Fibroblast of lung (primary cell): Measurements from ENCODE around the gene SEC31B.

Experiments used
- EZH2 ChIP-seq: IDR thresholded peaks from 2 replicates; pipeline ENCODE4 v1.5.1; 2012; ENCODE audit warnings: low read length, control low read depth, mild to moderate bottlenecking; ENCODE audit errors: missing control alignments
- TF ChIP-seq, protein P1 (sequence below), 2 donors: IDR thresholded peaks in 1 of 2; conservative IDR thresholded peaks in 1 of 2; 1 replicate in 1 of 2; 2 replicates in 1 of 2; pipeline ENCODE4 v1.5.1; 2011 to 2012; ENCODE audit warnings: low read length in 2 of 2, control low read depth in 1 of 2, inconsistent platforms in 1 of 2, low read depth in 1 of 2, mild to moderate bottlenecking in 1 of 2

DNA sequence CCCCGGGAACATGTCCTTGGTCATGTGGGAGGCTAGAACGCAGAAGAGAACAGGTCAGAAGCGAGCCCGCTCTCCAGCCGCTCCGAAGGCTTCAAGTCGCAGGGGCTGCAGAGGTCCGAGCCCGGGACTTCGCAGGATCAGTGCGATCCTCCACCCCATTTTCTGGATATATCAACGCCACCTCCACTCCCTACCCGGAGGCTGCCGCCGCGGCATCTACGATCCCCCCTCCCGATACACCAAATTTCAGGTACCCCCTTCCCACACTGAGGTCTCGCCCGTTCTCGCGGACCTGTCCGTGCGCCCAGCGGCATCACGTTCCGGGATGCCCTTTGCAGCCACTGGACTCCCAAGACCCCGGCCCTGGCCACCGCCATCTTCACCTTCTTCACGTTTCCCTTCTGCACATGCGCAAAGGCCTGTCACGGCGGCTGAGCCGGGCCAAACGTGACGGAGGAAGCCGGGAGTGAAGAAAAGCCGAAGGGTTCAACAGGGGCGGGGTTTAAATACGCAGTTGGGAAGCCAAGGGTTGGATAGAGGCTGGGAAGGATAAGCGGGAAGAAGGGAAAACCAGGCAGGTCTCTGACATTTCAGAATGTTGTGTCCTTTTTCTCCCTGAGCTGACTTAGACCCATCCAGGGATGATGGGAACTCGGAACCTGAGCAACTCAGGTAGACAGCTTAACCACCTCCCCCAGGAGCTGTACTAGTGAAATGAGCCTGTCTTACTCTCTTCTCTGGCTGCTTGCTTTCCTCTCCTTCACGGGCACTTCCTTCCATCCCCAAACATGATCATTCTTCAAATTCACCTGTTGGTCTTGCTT, 10.0 kb upstream of the SEC31B start, which contains the start of gene NDUFB8:
- TF ChIP-seq, protein P1, sequence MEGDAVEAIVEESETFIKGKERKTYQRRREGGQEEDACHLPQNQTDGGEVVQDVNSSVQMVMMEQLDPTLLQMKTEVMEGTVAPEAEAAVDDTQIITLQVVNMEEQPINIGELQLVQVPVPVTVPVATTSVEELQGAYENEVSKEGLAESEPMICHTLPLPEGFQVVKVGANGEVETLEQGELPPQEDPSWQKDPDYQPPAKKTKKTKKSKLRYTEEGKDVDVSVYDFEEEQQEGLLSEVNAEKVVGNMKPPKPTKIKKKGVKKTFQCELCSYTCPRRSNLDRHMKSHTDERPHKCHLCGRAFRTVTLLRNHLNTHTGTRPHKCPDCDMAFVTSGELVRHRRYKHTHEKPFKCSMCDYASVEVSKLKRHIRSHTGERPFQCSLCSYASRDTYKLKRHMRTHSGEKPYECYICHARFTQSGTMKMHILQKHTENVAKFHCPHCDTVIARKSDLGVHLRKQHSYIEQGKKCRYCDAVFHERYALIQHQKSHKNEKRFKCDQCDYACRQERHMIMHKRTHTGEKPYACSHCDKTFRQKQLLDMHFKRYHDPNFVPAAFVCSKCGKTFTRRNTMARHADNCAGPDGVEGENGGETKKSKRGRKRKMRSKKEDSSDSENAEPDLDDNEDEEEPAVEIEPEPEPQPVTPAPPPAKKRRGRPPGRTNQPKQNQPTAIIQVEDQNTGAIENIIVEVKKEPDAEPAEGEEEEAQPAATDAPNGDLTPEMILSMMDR (conservative IDR thresholded peaks at IDR 0.05 in 1 of 2, IDR thresholded peaks at IDR 0.05 in 1 of 2; ENCODE audit: low read depth in 1 of 2, low read length in 2 of 2) = no peak
- TF ChIP-seq EZH2 = no peak
